ENCODE data around the gene KRCC1. TPM values are rescaled to one million over a fixed set of nuclear protein-coding genes. Genes with fewer than 3 reads are reported as not detected.

The KRCC1 gene

Small RNAs within 50 kb of the gene (small RNA-seq; reads per million reads assigned to genes)
- not detected for gene MIR4780 (ENCODE audit: insufficient read depth)
- 2.0 reads per million for gene RNU2-63P (ENCODE audit: insufficient read depth)

All from neuronal stem cell (in vitro differentiated cells).